Measurements from ENCODE around the gene SASH1.
"Not testable (repeated sequence)": the region's sequence is repeated elsewhere in the genome, so short reads cannot be mapped to it uniquely, and the experiment has no call there.

Gene SASH1

DNA sequence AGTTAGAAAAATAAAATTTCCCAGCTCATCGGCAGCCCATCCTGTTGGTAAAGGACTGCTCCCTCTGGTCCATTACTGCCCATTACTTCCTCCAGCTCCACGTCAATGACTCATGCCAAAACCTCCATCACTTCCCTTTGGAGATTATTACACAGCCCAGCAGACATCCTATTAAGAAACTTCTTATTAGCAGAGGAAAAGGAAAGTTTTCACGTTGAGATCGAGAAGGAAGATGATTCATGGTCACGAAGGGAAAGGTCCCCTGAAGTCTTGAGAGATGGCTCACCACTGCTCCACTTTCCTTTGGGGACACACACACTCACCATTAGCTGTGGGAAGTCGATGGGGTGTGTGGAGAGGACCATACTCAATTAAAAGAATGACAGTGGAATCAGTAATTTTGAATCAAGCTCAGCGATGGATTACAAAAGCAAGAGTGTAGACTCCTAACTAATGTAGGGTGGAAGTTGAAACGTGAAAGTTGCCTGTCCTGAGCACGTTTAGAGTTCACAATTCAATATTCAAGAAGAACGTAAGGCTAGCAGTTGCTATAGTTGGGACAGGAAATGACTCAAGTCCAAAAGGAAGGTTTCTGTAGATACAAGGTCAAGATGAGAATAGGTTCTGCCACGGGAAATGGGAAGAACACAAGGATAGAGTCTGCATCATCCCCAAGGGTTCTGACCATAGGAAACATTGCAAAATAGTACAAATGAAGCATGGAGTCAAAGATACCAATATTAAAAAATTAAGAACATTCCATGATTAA, 21.6 kb downstream of the SASH1 start:
- DNase-seq, result no peak
- no peaks in the 10 kb centered on the region for H3K27me3 ChIP-seq (replicated peaks; ENCODE audit: control insufficient read depth, insufficient read depth, low read length, poor library complexity, severe bottlenecking)
- no peaks in the 10 kb centered on the region for H3K36me3 ChIP-seq (ENCODE audit: control insufficient read depth, insufficient read depth, low read length)
- no peaks in the 10 kb centered on the region for H3K4me1 ChIP-seq (ENCODE audit: control insufficient read depth, insufficient read depth, low read length, poor library complexity, severe bottlenecking)
- H3K27ac ChIP-seq (ENCODE audit: insufficient read depth, low read length, poor library complexity, severe bottlenecking), result no peak overlapping the region
- no peak overlapping the region for H3K4me3 ChIP-seq (ENCODE audit: insufficient read depth, low read depth, low read length, poor library complexity, severe bottlenecking)
- H3K9me3 ChIP-seq (ENCODE audit: control insufficient read depth, low read length), result no peaks in the 10 kb centered on the region

DNA sequence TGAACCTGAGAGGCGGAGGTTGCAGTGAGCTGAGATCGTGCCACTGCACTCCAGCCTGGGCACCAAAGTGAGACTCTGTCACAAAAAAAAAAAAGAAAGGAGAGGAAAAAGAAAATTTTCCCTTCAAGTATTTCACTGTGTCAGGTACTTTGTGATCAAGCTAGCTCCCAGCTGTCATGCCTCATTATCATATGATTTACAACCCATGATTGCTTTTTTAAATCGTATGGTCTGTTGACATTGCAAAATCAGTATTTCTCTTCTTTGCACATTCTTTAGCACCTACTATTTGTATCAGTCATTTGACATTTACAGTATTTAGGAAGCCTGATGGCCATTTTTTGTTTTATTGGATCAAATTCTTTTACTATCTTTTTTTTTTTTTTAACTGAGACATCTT, 22.4 kb downstream of the SASH1 start:
- no peak overlapping the region for H3K4me3 ChIP-seq (ENCODE audit: insufficient read depth, low read depth, low read length, poor library complexity, severe bottlenecking)
- no peak overlapping the region for H3K27ac ChIP-seq (ENCODE audit: insufficient read depth, low read length, poor library complexity, severe bottlenecking)
- no peaks in the 10 kb centered on the region for H3K9me3 ChIP-seq (ENCODE audit: control insufficient read depth, low read length)
- DNase-seq, result no peak
- H3K36me3 ChIP-seq (ENCODE audit: control insufficient read depth, insufficient read depth, low read length), result no peaks in the 10 kb centered on the region
- no peaks in the 10 kb centered on the region for H3K4me1 ChIP-seq (ENCODE audit: control insufficient read depth, insufficient read depth, low read length, poor library complexity, severe bottlenecking)
- no peaks in the 10 kb centered on the region for H3K27me3 ChIP-seq (replicated peaks; ENCODE audit: control insufficient read depth, insufficient read depth, low read length, poor library complexity, severe bottlenecking)

DNA sequence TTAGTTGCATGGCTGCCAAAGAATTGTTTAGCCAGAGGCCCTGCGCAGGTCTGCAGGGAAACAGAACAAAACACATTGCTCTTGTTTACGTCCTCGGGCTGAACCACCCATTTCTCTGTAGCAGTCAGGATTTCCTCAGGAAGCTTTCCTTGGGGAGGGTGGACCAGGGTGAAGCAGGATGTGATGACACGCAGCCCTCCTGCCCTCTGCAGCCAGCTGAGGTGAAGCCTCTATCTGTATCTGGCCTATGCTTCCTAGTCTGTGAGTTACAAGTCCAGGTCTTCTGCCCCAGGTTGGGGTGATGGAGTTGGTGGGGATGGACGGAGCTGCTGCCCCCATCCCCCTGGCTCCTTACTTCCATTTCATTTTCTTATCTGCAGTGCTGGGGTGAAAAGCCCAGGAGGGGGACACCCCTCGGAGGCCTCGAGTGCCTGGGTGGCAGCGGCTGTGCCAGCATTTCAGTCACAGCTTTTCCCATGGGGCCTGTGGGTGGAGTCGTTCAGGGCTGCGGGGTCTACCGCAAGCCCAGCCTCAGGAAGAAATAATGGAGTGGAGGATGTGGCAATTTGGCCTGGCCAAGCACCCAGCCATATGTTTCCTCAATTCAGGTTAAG, 24.9 kb downstream of the SASH1 start:
- H3K4me3 ChIP-seq (ENCODE audit: insufficient read depth, low read depth, low read length, poor library complexity, severe bottlenecking), result no peak overlapping the region
- no peaks in the 10 kb centered on the region for H3K27me3 ChIP-seq (replicated peaks; ENCODE audit: control insufficient read depth, insufficient read depth, low read length, poor library complexity, severe bottlenecking)
- H3K4me1 ChIP-seq (ENCODE audit: control insufficient read depth, insufficient read depth, low read length, poor library complexity, severe bottlenecking), result no peaks in the 10 kb centered on the region
- H3K9me3 ChIP-seq (ENCODE audit: control insufficient read depth, low read length), result no peaks in the 10 kb centered on the region
- DNase-seq, result no peak
- no peaks in the 10 kb centered on the region for H3K36me3 ChIP-seq (ENCODE audit: control insufficient read depth, insufficient read depth, low read length)
- H3K27ac ChIP-seq (ENCODE audit: insufficient read depth, low read length, poor library complexity, severe bottlenecking), result no peak overlapping the region

DNA sequence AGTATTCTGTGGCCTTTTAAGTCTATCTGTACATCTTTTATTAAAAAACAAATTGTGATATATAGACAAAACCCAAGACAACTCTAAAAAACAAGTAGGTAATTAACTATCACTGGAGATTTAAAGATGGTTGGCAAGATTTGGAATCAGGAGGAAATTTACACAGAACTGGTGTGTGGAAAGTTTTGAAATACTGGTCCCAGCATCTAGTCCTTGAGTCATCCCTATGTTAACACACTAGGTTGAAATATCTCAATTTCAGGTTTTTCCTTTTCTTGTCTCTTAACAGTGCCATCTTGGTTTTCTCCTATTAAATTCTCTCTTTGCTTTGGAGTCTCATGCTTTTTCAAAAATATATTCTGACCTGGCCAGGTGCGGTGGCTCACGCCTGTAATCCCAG, 27.5 kb downstream of the SASH1 start:
- no peak for DNase-seq
- H3K27ac ChIP-seq (ENCODE audit: insufficient read depth, low read length, poor library complexity, severe bottlenecking), result no peak overlapping the region
- H3K27me3 ChIP-seq (replicated peaks; ENCODE audit: control insufficient read depth, insufficient read depth, low read length, poor library complexity, severe bottlenecking), result no peaks in the 10 kb centered on the region
- H3K9me3 ChIP-seq (ENCODE audit: control insufficient read depth, low read length), result no peaks in the 10 kb centered on the region
- H3K4me1 ChIP-seq (ENCODE audit: control insufficient read depth, insufficient read depth, low read length, poor library complexity, severe bottlenecking), result no peaks in the 10 kb centered on the region
- H3K36me3 ChIP-seq (ENCODE audit: control insufficient read depth, insufficient read depth, low read length), result no peaks in the 10 kb centered on the region
- H3K4me3 ChIP-seq (ENCODE audit: insufficient read depth, low read depth, low read length, poor library complexity, severe bottlenecking), result no peak overlapping the region

DNA sequence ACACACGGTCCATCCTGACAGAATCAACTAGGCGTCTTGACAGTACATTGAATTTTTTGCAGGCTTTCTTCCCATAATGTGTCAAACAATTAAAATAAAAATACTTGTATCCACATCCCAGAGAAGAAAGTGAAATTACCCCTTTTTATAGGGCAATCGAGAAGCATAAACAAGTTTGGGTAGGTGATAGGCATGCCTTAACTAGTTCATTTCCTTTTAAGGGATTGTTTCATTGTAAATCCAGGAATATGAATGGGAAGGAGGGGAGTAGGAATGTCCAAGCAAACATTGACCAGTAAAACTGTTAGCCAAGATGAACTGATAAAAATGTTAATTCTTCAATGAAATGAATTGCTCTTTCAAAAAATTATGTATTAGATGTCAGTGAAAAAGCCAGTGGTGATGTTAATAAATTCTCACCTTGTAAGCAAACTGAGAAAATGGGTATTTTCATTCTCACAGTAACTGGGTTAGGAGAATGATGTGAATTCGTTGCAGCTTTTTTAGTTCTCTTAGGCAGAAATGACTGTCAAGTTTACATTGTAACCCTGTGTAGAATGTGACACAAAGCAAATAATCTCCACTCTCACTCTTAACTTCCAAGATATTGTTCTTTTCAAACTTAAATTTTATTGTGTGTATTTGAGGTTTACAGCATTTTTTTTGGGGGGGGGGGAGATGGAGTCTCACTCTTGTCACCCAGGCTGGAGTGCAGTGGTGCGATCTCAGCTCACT, 31.6 kb downstream of the SASH1 start:
- H3K4me3 ChIP-seq (ENCODE audit: insufficient read depth, low read depth, low read length, poor library complexity, severe bottlenecking), result no peak overlapping the region
- H3K36me3 ChIP-seq (ENCODE audit: control insufficient read depth, insufficient read depth, low read length), result no peaks in the 10 kb centered on the region
- no peaks in the 10 kb centered on the region for H3K4me1 ChIP-seq (ENCODE audit: control insufficient read depth, insufficient read depth, low read length, poor library complexity, severe bottlenecking)
- no peak overlapping the region for H3K27ac ChIP-seq (ENCODE audit: insufficient read depth, low read length, poor library complexity, severe bottlenecking)
- H3K27me3 ChIP-seq (replicated peaks; ENCODE audit: control insufficient read depth, insufficient read depth, low read length, poor library complexity, severe bottlenecking), result no peaks in the 10 kb centered on the region
- no peaks in the 10 kb centered on the region for H3K9me3 ChIP-seq (ENCODE audit: control insufficient read depth, low read length)
- DNase-seq, result no peak

DNA sequence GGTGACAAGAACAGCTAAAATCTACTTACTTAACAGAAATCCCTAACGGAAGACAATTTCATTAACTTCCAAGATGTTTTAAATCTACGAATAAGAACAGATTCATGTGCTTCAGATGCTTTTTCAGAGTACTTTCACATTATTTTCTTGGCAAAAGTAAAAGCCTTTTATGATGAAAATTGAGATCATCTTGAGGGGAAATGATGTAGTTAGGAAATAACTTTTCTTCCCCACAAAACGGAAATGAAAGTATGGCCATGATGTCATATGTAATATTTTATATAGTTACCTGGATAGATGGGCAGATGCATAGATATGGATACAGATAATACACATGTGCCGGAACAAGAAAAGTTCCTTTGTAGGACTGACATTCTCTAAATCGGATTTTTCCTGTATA, 32.8 kb downstream of the SASH1 start:
- Histone ChIP-seq H3K36me3 (ENCODE audit: control insufficient read depth, insufficient read depth, low read length) (no peaks in the 10 kb centered on the region), H3K27me3 (replicated peaks; ENCODE audit: control insufficient read depth, insufficient read depth, low read length, poor library complexity, severe bottlenecking) (no peaks in the 10 kb centered on the region), H3K4me1 (ENCODE audit: control insufficient read depth, insufficient read depth, low read length, poor library complexity, severe bottlenecking) (no peaks in the 10 kb centered on the region), H3K4me3 (ENCODE audit: insufficient read depth, low read depth, low read length, poor library complexity, severe bottlenecking) (no peak overlapping the region), H3K9me3 (ENCODE audit: control insufficient read depth, low read length) (no peaks in the 10 kb centered on the region), H3K27ac (ENCODE audit: insufficient read depth, low read length, poor library complexity, severe bottlenecking) (no peak overlapping the region)
- DNase-seq, result no peak

DNA sequence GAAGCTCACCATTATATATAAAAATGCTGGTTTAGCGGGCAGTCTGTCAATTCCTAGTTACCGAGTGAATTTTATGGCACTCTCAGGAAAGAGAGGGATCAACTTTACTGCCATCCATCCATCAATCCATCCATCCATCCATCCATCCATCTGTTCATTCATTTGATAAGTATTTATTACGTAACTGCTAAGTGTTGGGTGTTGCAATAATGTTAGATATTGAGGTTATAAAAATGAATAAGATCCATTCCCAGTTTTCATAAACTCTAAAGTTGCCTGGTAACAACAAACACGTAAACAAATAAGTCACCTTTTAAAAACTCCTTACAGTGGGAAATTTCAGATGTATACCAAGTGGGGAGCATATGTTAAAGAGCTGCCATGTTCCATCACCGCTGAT, 36.8 kb downstream of the SASH1 start:
- Histone ChIP-seq H3K4me1 (ENCODE audit: control insufficient read depth, insufficient read depth, low read length, poor library complexity, severe bottlenecking) (no peaks in the 10 kb centered on the region), H3K9me3 (ENCODE audit: control insufficient read depth, low read length) (no peaks in the 10 kb centered on the region), H3K36me3 (ENCODE audit: control insufficient read depth, insufficient read depth, low read length) (no peaks in the 10 kb centered on the region), H3K4me3 (ENCODE audit: insufficient read depth, low read depth, low read length, poor library complexity, severe bottlenecking) (no peak overlapping the region), H3K27me3 (replicated peaks; ENCODE audit: control insufficient read depth, insufficient read depth, low read length, poor library complexity, severe bottlenecking) (no peaks in the 10 kb centered on the region), H3K27ac (ENCODE audit: insufficient read depth, low read length, poor library complexity, severe bottlenecking) (no peak overlapping the region)
- no peak for DNase-seq

DNA sequence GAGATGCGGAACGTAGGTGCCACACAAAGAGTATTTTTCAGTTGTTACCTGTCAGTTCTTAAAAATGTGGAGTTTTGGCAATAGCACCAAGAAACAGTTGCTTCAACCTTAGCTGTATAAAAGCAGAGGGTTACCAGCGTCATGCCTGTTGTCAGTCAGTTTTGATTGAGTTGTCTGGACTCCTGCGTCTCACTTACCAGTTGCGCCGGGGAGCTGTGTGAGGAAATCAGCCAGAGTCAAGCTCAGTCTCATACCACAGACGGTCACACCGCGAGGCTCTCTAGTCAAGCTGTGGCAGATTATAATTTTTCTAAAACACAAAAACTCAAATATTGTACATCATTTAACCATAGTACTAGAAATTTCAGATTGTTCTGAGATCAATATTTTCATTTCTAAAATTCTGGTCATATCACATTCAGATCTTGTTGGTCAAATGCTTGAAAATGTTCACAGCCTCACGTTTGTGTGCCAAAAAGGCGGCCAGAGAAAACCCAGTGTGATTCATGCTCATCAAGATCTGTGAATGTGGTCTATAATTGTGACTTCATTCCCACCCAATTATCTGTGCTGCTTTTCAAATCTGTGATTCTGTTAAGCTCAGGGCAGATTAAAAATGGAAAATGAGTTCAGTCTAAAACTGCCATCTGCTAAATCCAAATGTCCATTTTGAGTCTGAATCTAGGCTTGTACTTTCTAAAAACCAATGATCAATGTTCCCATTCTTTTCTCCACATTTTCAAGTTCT, 37.5 kb downstream of the SASH1 start:
- Histone ChIP-seq H3K36me3 (ENCODE audit: control insufficient read depth, insufficient read depth, low read length) (no peaks in the 10 kb centered on the region), H3K27ac (ENCODE audit: insufficient read depth, low read length, poor library complexity, severe bottlenecking) (no peak overlapping the region), H3K4me3 (ENCODE audit: insufficient read depth, low read depth, low read length, poor library complexity, severe bottlenecking) (no peak overlapping the region), H3K27me3 (replicated peaks; ENCODE audit: control insufficient read depth, insufficient read depth, low read length, poor library complexity, severe bottlenecking) (no peaks in the 10 kb centered on the region), H3K4me1 (ENCODE audit: control insufficient read depth, insufficient read depth, low read length, poor library complexity, severe bottlenecking) (no peaks in the 10 kb centered on the region), H3K9me3 (ENCODE audit: control insufficient read depth, low read length) (no peaks in the 10 kb centered on the region)
- no peak for DNase-seq

DNA sequence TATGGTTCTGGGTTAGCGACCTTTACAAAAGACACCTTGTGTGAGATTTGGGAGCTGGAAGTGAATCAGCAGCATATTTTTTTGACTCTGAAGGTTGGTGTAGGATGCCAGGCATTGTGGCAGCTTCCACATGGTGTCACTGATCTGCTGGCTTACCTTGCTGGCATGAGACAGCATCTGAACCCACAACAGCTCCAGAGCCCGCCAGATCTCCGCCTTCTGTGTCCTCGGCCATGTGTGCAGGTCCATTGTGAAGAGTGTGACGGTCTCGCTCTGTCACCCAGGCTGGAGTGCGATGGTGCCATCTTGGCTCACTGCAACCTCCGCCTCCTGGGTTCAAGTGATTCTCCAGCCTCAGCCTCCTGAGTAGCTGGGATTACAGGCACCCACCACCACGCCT, 39.4 kb downstream of the SASH1 start:
- DNase-seq; H3K9me3 ChIP-seq (ENCODE audit: control insufficient read depth, low read length); H3K4me3 ChIP-seq (ENCODE audit: insufficient read depth, low read depth, low read length, poor library complexity, severe bottlenecking); H3K4me1 ChIP-seq (ENCODE audit: control insufficient read depth, insufficient read depth, low read length, poor library complexity, severe bottlenecking); H3K27me3 ChIP-seq (replicated peaks; ENCODE audit: control insufficient read depth, insufficient read depth, low read length, poor library complexity, severe bottlenecking); H3K27ac ChIP-seq (ENCODE audit: insufficient read depth, low read length, poor library complexity, severe bottlenecking); H3K36me3 ChIP-seq (ENCODE audit: control insufficient read depth, insufficient read depth, low read length): not testable (repeated sequence)
